SK-N-SH treated with all-trans-retinoic acid at 6 μM for 48 hours (cell line): ENCODE measurements around the gene LRP11.

Experiments used
- ARNTL ChIP-seq: fragments of 450-650 bp; formaldehyde crosslinking; IDR thresholded peaks from 2 replicates; pipeline ENCODE4 v1.5.0; 2020; ENCODE audit warnings: low read depth, mild to moderate bottlenecking, moderate library complexity, borderline replicate concordance
- BACH2 ChIP-seq: fragments of 250-450 bp; sonication (Bioruptor Pico); IDR thresholded peaks from 2 replicates; pipeline ENCODE4 v1.9.0; 2021; ENCODE audit warnings: mild to moderate bottlenecking, borderline replicate concordance
- CSDC2 ChIP-seq: fragments of 250-450 bp; sonication (Bioruptor Pico); IDR thresholded peaks from 2 replicates; pipeline ENCODE4 v1.5.0; 2020; ENCODE audit warnings: mild to moderate bottlenecking, moderate library complexity
- RARB ChIP-seq: fragments of 250-450 bp; sonication (Bioruptor Pico); IDR thresholded peaks from 2 replicates; pipeline ENCODE4 v1.8.0; 2021; ENCODE audit warnings: mild to moderate bottlenecking, moderate library complexity
- SNAI2 ChIP-seq: fragments of 250-450 bp; sonication (Bioruptor Pico); IDR thresholded peaks from 2 replicates; pipeline ENCODE4 v1.5.0; 2020; ENCODE audit warnings: mild to moderate bottlenecking, moderate library complexity
- TF ChIP-seq, protein P1 (sequence below): fragments of 250-450 bp; sonication (Bioruptor Pico); IDR thresholded peaks from 2 replicates; pipeline ENCODE4 v1.8.0; 2020; ENCODE audit warnings: mild to moderate bottlenecking, moderate library complexity, borderline replicate concordance
- TF ChIP-seq, protein P2 (sequence below): fragments of 250-450 bp; sonication (Bioruptor Pico); IDR thresholded peaks from 2 replicates; pipeline ENCODE4 v1.8.0; 2021; ENCODE audit warnings: low read depth, mild to moderate bottlenecking, moderate library complexity, borderline replicate concordance
- TF ChIP-seq, protein P3 (sequence below): fragments of 250-450 bp; sonication (Bioruptor Pico); IDR thresholded peaks from 2 replicates; pipeline ENCODE4 v1.5.1; 2021; ENCODE audit warnings: mild to moderate bottlenecking, moderate library complexity

DNA sequence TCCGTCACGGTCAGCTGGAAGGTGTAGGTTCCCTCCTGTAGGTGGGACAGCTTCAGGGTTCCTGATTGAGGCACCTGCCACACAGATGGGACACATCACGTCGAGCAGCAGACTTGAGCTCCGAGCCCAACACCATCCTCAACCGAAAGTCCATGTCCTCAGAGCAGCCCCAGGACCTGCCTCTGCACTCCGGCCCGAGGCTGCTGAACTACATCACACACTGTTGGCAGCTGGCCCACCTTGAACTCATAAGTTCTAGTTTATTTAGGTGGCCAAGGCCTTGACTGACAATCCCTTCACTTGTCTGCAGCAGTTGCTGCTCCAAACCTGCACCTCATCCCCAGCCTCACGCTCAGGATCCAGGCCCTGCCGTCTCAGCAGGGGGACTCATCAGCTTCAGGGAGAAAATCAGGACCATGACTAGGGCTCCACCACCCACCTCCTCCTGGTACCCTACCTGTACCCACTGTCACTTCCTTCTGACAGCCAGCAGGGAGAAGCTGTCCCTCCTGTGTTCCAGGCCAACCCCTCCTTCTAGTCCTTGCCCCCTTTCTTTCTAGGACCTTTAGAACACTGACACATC is 21.0 kb downstream of the LRP11 start:
- TF ChIP-seq ARNTL (CRISPR knock-in tag), result no peak
- TF ChIP-seq, protein P1, sequence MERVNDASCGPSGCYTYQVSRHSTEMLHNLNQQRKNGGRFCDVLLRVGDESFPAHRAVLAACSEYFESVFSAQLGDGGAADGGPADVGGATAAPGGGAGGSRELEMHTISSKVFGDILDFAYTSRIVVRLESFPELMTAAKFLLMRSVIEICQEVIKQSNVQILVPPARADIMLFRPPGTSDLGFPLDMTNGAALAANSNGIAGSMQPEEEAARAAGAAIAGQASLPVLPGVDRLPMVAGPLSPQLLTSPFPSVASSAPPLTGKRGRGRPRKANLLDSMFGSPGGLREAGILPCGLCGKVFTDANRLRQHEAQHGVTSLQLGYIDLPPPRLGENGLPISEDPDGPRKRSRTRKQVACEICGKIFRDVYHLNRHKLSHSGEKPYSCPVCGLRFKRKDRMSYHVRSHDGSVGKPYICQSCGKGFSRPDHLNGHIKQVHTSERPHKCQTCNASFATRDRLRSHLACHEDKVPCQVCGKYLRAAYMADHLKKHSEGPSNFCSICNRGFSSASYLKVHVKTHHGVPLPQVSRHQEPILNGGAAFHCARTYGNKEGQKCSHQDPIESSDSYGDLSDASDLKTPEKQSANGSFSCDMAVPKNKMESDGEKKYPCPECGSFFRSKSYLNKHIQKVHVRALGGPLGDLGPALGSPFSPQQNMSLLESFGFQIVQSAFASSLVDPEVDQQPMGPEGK (CRISPR knock-in tag), result no peak
- TF ChIP-seq CSDC2 (CRISPR knock-in tag), result no peak
- TF ChIP-seq BACH2 (CRISPR knock-in tag), result no peak
- TF ChIP-seq, protein P2, sequence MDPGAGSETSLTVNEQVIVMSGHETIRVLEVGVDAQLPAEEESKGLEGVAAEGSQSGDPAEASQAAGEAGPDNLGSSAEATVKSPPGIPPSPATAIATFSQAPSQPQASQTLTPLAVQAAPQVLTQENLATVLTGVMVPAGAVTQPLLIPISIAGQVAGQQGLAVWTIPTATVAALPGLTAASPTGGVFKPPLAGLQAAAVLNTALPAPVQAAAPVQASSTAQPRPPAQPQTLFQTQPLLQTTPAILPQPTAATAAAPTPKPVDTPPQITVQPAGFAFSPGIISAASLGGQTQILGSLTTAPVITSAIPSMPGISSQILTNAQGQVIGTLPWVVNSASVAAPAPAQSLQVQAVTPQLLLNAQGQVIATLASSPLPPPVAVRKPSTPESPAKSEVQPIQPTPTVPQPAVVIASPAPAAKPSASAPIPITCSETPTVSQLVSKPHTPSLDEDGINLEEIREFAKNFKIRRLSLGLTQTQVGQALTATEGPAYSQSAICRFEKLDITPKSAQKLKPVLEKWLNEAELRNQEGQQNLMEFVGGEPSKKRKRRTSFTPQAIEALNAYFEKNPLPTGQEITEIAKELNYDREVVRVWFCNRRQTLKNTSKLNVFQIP (CRISPR knock-in tag), result no peak
- TF ChIP-seq RARB, result no peak
- TF ChIP-seq, protein P3, sequence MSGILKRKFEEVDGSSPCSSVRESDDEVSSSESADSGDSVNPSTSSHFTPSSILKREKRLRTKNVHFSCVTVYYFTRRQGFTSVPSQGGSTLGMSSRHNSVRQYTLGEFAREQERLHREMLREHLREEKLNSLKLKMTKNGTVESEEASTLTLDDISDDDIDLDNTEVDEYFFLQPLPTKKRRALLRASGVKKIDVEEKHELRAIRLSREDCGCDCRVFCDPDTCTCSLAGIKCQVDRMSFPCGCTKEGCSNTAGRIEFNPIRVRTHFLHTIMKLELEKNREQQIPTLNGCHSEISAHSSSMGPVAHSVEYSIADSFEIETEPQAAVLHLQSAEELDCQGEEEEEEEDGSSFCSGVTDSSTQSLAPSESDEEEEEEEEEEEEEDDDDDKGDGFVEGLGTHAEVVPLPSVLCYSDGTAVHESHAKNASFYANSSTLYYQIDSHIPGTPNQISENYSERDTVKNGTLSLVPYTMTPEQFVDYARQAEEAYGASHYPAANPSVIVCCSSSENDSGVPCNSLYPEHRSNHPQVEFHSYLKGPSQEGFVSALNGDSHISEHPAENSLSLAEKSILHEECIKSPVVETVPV (CRISPR knock-in tag), result no peak
- TF ChIP-seq SNAI2 (CRISPR knock-in tag), result no peak
